HEK293 (cell line): ENCODE results near the gene C17orf50.

Experiments used
- CTCF ChIA-PET: fragments of 350-600 bp; formaldehyde crosslinking; extraction: SDS; loops from one replicate; lab custom pipeline; 2021; ENCODE audit warnings: antibody characterized with exemption; lab: Yijun Ruan, JAX
- POLR2A ChIA-PET: fragments of 300-600 bp; formaldehyde crosslinking; extraction: SDS; loops from one replicate; lab custom pipeline; 2020; ENCODE audit warnings: antibody characterized with exemption, inconsistent platforms; lab: Yijun Ruan, JAX
- H3K27ac ChIP-seq: fragments of 200-500 bp; sonication (Bioruptor generic); 2 replicates; pipeline ENCODE4 v1.5.1; 2014; ENCODE audit warnings: low read depth, low read length, control low read depth, inconsistent platforms; ENCODE audit errors: extremely low read depth
- H3K36me3 ChIP-seq, 2 experiments: fragments of 200-500 bp in 1 of 2; sonication (Bioruptor generic) in 1 of 2; 1 replicate in 1 of 2; 2 replicates in 1 of 2; pipeline ENCODE4 v1.5.1; 2014 to 2017; ENCODE audit warnings: inconsistent platforms in 2 of 2, low read length in 2 of 2; ENCODE audit not compliant: control insufficient read depth in 2 of 2, insufficient read depth in 1 of 2
- H3K4me1 ChIP-seq: fragments of 200-500 bp; sonication (Bioruptor generic); 2 replicates; pipeline ENCODE4 v1.5.1; 2014; ENCODE audit warnings: mild to moderate bottlenecking, low read length, inconsistent platforms; ENCODE audit not compliant: control insufficient read depth, insufficient read depth
- H3K4me3 ChIP-seq: 2 replicates; pipeline ENCODE4 v1.5.1; 2011; ENCODE audit warnings: low read depth, mild to moderate bottlenecking, control low read depth, low read length, moderate library complexity
- H3K9me3 ChIP-seq: fragments of 200-500 bp; sonication (Bioruptor generic); 2 replicates; pipeline ENCODE4 v1.5.1; 2014; ENCODE audit warnings: low read depth, low read length, inconsistent platforms; ENCODE audit not compliant: control insufficient read depth, insufficient read depth
- CTCF ChIP-seq: fragments of 450-650 bp; formaldehyde crosslinking; IDR thresholded peaks from 2 replicates; pipeline ENCODE4 v1.5.1; 2016; ENCODE audit warnings: missing biosample characterization, missing genetic modification characterization
- KLF8 ChIP-seq: fragments of 450-650 bp; formaldehyde crosslinking; IDR thresholded peaks from 2 replicates; pipeline ENCODE4 v1.5.1; 2016; ENCODE audit warnings: missing biosample characterization, missing genetic modification characterization
- OSR2 ChIP-seq: fragments of 450-650 bp; formaldehyde crosslinking; IDR thresholded peaks from 2 replicates; pipeline ENCODE4 v1.5.1; 2016; ENCODE audit warnings: missing biosample characterization, missing genetic modification characterization
- OVOL3 ChIP-seq: fragments of 450-650 bp; formaldehyde crosslinking; IDR thresholded peaks from 2 replicates; pipeline ENCODE4 v1.5.1; 2016; ENCODE audit warnings: missing biosample characterization, missing genetic modification characterization
- WT1 ChIP-seq: fragments of 450-650 bp; formaldehyde crosslinking; IDR thresholded peaks from 2 replicates; pipeline ENCODE4 v1.5.1; 2016; ENCODE audit warnings: missing biosample characterization, missing genetic modification characterization
- ZNF146 ChIP-seq: fragments of 450-650 bp; formaldehyde crosslinking; IDR thresholded peaks from 2 replicates; pipeline ENCODE4 v1.5.1; 2016; ENCODE audit warnings: missing biosample characterization, missing genetic modification characterization
- ZNF175 ChIP-seq: fragments of 450-650 bp; formaldehyde crosslinking; IDR thresholded peaks from 2 replicates; pipeline ENCODE4 v1.5.1; 2016; ENCODE audit warnings: missing biosample characterization, missing genetic modification characterization
- ZNF18 ChIP-seq: fragments of 450-650 bp; formaldehyde crosslinking; IDR thresholded peaks from 2 replicates; pipeline ENCODE4 v1.5.1; 2016; ENCODE audit warnings: missing biosample characterization, missing genetic modification characterization
- ZNF280D ChIP-seq: fragments of 450-650 bp; formaldehyde crosslinking; IDR thresholded peaks from 2 replicates; pipeline ENCODE4 v1.5.1; 2016; ENCODE audit warnings: missing biosample characterization, missing genetic modification characterization
- ZNF292 ChIP-seq: fragments of 450-650 bp; formaldehyde crosslinking; IDR thresholded peaks from 2 replicates; pipeline ENCODE4 v1.5.1; 2016; ENCODE audit warnings: low read depth, missing biosample characterization, missing genetic modification characterization, borderline replicate concordance
- ZNF366 ChIP-seq: fragments of 450-650 bp; formaldehyde crosslinking; conservative IDR thresholded peaks from 2 replicates; pipeline ENCODE4 v1.5.1; 2016; ENCODE audit warnings: missing biosample characterization, missing genetic modification characterization
- ZNF423 ChIP-seq: fragments of 450-650 bp; formaldehyde crosslinking; IDR thresholded peaks from 2 replicates; pipeline ENCODE4 v1.5.1; 2016; ENCODE audit warnings: missing biosample characterization, missing genetic modification characterization
- ZNF529 ChIP-seq: fragments of 450-650 bp; formaldehyde crosslinking; IDR thresholded peaks from 2 replicates; pipeline ENCODE4 v1.5.1; 2017; ENCODE audit warnings: missing genetic modification characterization, missing biosample characterization; ENCODE audit not compliant: insufficient replicate concordance
- ZNF600 ChIP-seq: fragments of 450-650 bp; formaldehyde crosslinking; IDR thresholded peaks from 2 replicates; pipeline ENCODE4 v1.5.1; 2016; ENCODE audit warnings: missing biosample characterization, missing genetic modification characterization
- ZNF654 ChIP-seq: fragments of 450-650 bp; formaldehyde crosslinking; IDR thresholded peaks from 2 replicates; pipeline ENCODE4 v1.5.1; 2016; ENCODE audit warnings: low read depth, missing biosample characterization, missing genetic modification characterization
- ZSCAN23 ChIP-seq: fragments of 450-650 bp; formaldehyde crosslinking; IDR thresholded peaks from 2 replicates; pipeline ENCODE4 v1.5.1; 2016; ENCODE audit warnings: missing biosample characterization, missing genetic modification characterization

Gene C17orf50

GRCh38 chr17:35740997-35741931 is 19.4 kb upstream of the C17orf50 start:
- CTCF ChIA-PET = interaction anchor here (1.3 to 11.6 kb wide), 3 partner anchors 23 to 128 kb away, joined by 4 to 321 read pairs (median 7); no protein-coding TSS in a partner anchor
- H3K4me3 ChIP-seq = no peak overlapping the region
- TF ChIP-seq ZNF600 (tag by site-specific recombination) (0 out of 2 replicates have a peak, but pooled peaks have one; percentile 26), ZNF423 (no peak)
- TF ChIP-seq, all 188 proteins: peak for 1
- H3K4me1 ChIP-seq = no peaks in the 10 kb centered on the region
- H3K9me3 ChIP-seq = no peaks in the 10 kb centered on the region
- H3K36me3 ChIP-seq = peaks cover 4 to 5% of the 10 kb centered on the region in 2 experiments; a peak in 2 of 3 replicates
- H3K27ac ChIP-seq = no peak overlapping the region
- POLR2A ChIA-PET = interaction anchor here (1.3 to 2.8 kb wide), 2 partner anchors 10 to 128 kb away, joined by 4 to 19 read pairs; partner anchors contain the start of gene RASL10B

GRCh38 chr17:35742496-35742895 is 18.2 kb upstream of the C17orf50 start:
- CTCF ChIA-PET = interaction anchor here (2.3 to 11.6 kb wide), 2 partner anchors 22 to 129 kb away, joined by 7 to 321 read pairs; no protein-coding TSS in a partner anchor

GRCh38 chr17:35742896-35743477 is 17.7 kb upstream of the C17orf50 start:
- Histone ChIP-seq H3K36me3 (peaks cover 0 to 4% of the 10 kb centered on the region in 2 experiments; a peak in 1 of 3 replicates), H3K9me3 (no peaks in the 10 kb centered on the region), H3K4me3 (no peak overlapping the region), H3K27ac (no peak overlapping the region), H3K4me1 (no peaks in the 10 kb centered on the region)
- POLR2A ChIA-PET = interaction anchor here (0.8 to 1.8 kb wide), 3 partner anchors 8 to 165 kb away, joined by 3 to 5 read pairs (median 3); partner anchors contain the start of genes PEX12 and RASL10B
- no peak for TF ChIP-seq ZNF175 (tag by site-specific recombination)
- no peak for TF ChIP-seq ZNF654 (tag by site-specific recombination)
- no peak for TF ChIP-seq OVOL3
- no peak for TF ChIP-seq KLF8 (tag by site-specific recombination)
- TF ChIP-seq ZNF280D = no peak
- TF ChIP-seq ZSCAN23 = no peak
- TF ChIP-seq WT1 (tag by site-specific recombination) = no peak
- TF ChIP-seq, all 188 proteins: peak for 0
- CTCF ChIA-PET = interaction anchor here (2.3 to 11.6 kb wide), 2 partner anchors 21 to 129 kb away, joined by 7 to 321 read pairs; no protein-coding TSS in a partner anchor

More at GRCh38 chr17:35742496-35742895, 18.2 kb upstream of the C17orf50 start:
- H3K4me3 ChIP-seq = no peak overlapping the region
- H3K4me1 ChIP-seq = no peaks in the 10 kb centered on the region
- no peaks in the 10 kb centered on the region for H3K9me3 ChIP-seq
- POLR2A ChIA-PET = no interaction called here
- H3K36me3 ChIP-seq = peaks cover 0 to 4% of the 10 kb centered on the region in 2 experiments; a peak in 2 of 3 replicates
- no peak overlapping the region for H3K27ac ChIP-seq
- TF ChIP-seq OSR2 (tag by site-specific recombination) (no peak), ZNF366 (no peak), ZNF292 (no peak), CTCF (no peak), ZNF146 (no peak), ZNF529 (tag by site-specific recombination) (no peak), ZNF18 (tag by site-specific recombination) (no peak)
